Spleen (tissue), 7 donors: ENCODE results near the gene DNAH17.

ENCODE experiments used
- CTCF ChIP-seq, 11 experiments: fragments of 200-600 bp in 7 of 11; fragments of 450-650 bp in 4 of 11; sonication (generic) in 4 of 11; IDR thresholded peaks in 8 of 11; conservative IDR thresholded peaks in 3 of 11; 1 replicate in 7 of 11; 2 replicates in 4 of 11; pipeline versions ENCODE4 v1.4.0 to v1.8.0; 2016 to 2021; ENCODE audit warnings: antibody characterized with exemption in 11 of 11, inconsistent platforms in 4 of 11, mild to moderate bottlenecking in 1 of 11
- POLR2AphosphoS5 ChIP-seq, 3 donors: sonication (generic); formaldehyde crosslinking; IDR thresholded peaks; one replicate each; pipeline ENCODE4 v1.5.1; 2017; ENCODE audit warnings: antibody characterized with exemption in 3 of 3
- donor health status: DM: no; HTN: no; CAD: no; lungs with moderate emphysema.
- donor health status: DM: no; HTN: no; CAD: no.
- donor health status: DM: no; HTN: no; CAD: no.

DNA sequence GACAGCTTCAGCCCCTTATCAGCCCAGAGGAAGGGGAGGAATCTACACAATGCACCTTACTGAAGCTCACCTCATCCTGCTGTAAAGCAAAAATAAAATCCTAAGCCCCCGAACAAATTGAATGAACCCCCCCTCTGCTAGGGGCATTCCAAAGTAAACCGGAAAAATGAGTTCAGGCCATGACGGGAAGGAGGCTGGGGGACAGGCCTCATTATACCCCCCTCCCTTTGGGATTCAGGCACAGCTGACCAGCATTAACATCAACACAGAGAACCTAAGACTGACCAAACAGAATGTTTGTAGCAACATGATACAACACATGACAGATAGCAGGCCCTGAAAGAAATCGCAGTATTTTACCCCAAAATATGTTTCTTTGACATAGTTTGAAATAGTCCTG is 64.2 kb downstream of the DNAH17 start:
- TF ChIP-seq CTCF (IDR thresholded peaks at IDR 0.05 in 8 of 11, conservative IDR thresholded peaks at IDR 0.05 in 3 of 11) (no peak), POLR2AphosphoS5 (IDR thresholded peaks at IDR 0.05) (no peak)
